ENCODE measurements around the gene PER1.

DNA sequence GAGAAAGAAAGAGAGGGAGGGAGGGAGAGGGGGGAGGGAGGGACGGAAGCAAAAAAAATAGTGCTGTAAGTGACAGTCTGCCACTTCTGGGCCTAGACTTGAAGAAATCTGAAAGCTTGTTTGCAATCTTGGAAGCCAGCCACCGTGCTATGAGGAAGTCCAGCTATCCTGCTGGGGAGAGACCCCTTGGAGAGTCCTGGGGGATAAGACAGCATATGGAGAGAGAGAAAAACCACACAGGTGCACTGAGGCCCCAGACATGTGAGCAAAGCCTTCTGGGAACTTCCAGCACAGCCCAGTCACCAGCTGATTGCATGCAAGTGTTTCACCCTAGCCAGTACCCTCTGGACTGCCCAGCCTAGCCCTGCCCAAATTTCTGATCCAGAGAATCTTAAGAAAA lies 52.1 kb downstream of the PER1 start:
- TF ChIP-seq, protein P1, sequence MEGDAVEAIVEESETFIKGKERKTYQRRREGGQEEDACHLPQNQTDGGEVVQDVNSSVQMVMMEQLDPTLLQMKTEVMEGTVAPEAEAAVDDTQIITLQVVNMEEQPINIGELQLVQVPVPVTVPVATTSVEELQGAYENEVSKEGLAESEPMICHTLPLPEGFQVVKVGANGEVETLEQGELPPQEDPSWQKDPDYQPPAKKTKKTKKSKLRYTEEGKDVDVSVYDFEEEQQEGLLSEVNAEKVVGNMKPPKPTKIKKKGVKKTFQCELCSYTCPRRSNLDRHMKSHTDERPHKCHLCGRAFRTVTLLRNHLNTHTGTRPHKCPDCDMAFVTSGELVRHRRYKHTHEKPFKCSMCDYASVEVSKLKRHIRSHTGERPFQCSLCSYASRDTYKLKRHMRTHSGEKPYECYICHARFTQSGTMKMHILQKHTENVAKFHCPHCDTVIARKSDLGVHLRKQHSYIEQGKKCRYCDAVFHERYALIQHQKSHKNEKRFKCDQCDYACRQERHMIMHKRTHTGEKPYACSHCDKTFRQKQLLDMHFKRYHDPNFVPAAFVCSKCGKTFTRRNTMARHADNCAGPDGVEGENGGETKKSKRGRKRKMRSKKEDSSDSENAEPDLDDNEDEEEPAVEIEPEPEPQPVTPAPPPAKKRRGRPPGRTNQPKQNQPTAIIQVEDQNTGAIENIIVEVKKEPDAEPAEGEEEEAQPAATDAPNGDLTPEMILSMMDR (IDR thresholded peaks at IDR 0.05): no peak
- no peak for TF ChIP-seq POLR2A (IDR thresholded peaks at IDR 0.05)

All from thyroid gland (tissue), 4 donors.